Activated CD4-positive, alpha-beta T cell treated with anti-CD3 and anti-CD28 coated beads, Interleukin-2, amount 10 ng/mL, durations not matched to agents 7 days and 5 days (primary cell): Measurements from ENCODE around the gene BAZ2B. TPM values are rescaled to one million over a fixed set of nuclear protein-coding genes. Genes with fewer than 3 reads are reported as not detected.
"Not testable (repeated sequence)": the region's sequence is repeated elsewhere in the genome, so short reads cannot be mapped to it uniquely, and the experiment has no call there.

Experiments
- CTCF ChIA-PET: fragments of 350-600 bp; sonication (Branson Sonifier 250); formaldehyde crosslinking; loops from one replicate; lab custom pipeline; 2021; ENCODE audit warnings: antibody characterized with exemption; lab: Charles Lee
- POLR2A ChIA-PET: fragments of 350-600 bp; sonication (Branson Sonifier 250); formaldehyde crosslinking; loops from one replicate; lab custom pipeline; 2021; ENCODE audit warnings: antibody characterized with exemption; lab: Charles Lee
- DNase-seq: peaks from one replicate; pipeline ENCODE4 v3.0.0-alpha.2; 2020
- H3K27ac Mint-ChIP-seq: one replicate; pipeline ENCODE4 v1.8.0; 2021; ENCODE audit warnings: mild to moderate bottlenecking, moderate library complexity, mixed read lengths
- H3K27me3 Mint-ChIP-seq: one replicate; pipeline ENCODE4 v1.8.0; 2021; ENCODE audit warnings: mixed read lengths
- H3K36me3 Mint-ChIP-seq: one replicate; pipeline ENCODE4 v1.8.0; 2021; ENCODE audit warnings: low read depth, mixed read lengths
- H3K4me1 Mint-ChIP-seq: one replicate; pipeline ENCODE4 v1.8.0; 2021; ENCODE audit warnings: mixed read lengths
- H3K4me3 Mint-ChIP-seq: one replicate; pipeline ENCODE4 v1.8.0; 2021; ENCODE audit warnings: mild to moderate bottlenecking, moderate library complexity, mixed read lengths
- H3K9me3 Mint-ChIP-seq: one replicate; pipeline ENCODE4 v1.8.0; 2021; ENCODE audit warnings: mixed read lengths
- total RNA-seq, 2 experiments: library from RNA; stranded (reverse); gene quantifications; one replicate each; pipeline ENCODE4 v1.2.3, GENCODE V29; 2021

Gene BAZ2B
- total RNA-seq, 2 experiments from 2014 or later, result 11.3 to 13.0 TPM

- H3K27ac Mint-ChIP-seq, result no peak overlapping the region
- no peaks in the 10 kb centered on the region for H3K4me1 Mint-ChIP-seq
- POLR2A ChIA-PET, result no interaction called here
- no peak for DNase-seq
- H3K4me3 Mint-ChIP-seq, result no peak overlapping the region
- CTCF ChIA-PET, result no interaction called here
- no peaks in the 10 kb centered on the region for H3K27me3 Mint-ChIP-seq
- H3K9me3 Mint-ChIP-seq, result no peaks in the 10 kb centered on the region
- no peaks in the 10 kb centered on the region for H3K36me3 Mint-ChIP-seq
Observed at GRCh38 chr2:159396799-159397198, 219.5 kb downstream of the BAZ2B start.

GRCh38 chr2:159382447-159383028 is 233.8 kb downstream of the BAZ2B start:
- CTCF ChIA-PET, result no interaction called here

GRCh38 chr2:159381574-159381973 is 234.8 kb downstream of the BAZ2B start:
- no peaks in the 10 kb centered on the region for H3K9me3 Mint-ChIP-seq
- H3K27me3 Mint-ChIP-seq, result no peaks in the 10 kb centered on the region
- no peaks in the 10 kb centered on the region for H3K36me3 Mint-ChIP-seq
- H3K27ac Mint-ChIP-seq, result no peak overlapping the region
- no peaks in the 10 kb centered on the region for H3K4me1 Mint-ChIP-seq
- ChIA-PET CTCF (no interaction called here), POLR2A (no interaction called here)
- no peak for DNase-seq
- H3K4me3 Mint-ChIP-seq, result no peak overlapping the region

More at GRCh38 chr2:159382447-159383028, 233.8 kb downstream of the BAZ2B start:
- Mint-ChIP-seq H3K4me3 (no peak overlapping the region), H3K27me3 (no peaks in the 10 kb centered on the region), H3K9me3 (no peaks in the 10 kb centered on the region), H3K36me3 (no peaks in the 10 kb centered on the region), H3K27ac (no peak overlapping the region), H3K4me1 (no peaks in the 10 kb centered on the region)
- POLR2A ChIA-PET, result no interaction called here
- DNase-seq, result no peak

- no peaks in the 10 kb centered on the region for H3K4me1 Mint-ChIP-seq
- H3K36me3 Mint-ChIP-seq, result no peaks in the 10 kb centered on the region
- ChIA-PET CTCF (no interaction called here), POLR2A (no interaction called here)
- no peak overlapping the region for H3K4me3 Mint-ChIP-seq
- H3K27me3 Mint-ChIP-seq, result no peaks in the 10 kb centered on the region
- no peak for DNase-seq
- no peak overlapping the region for H3K27ac Mint-ChIP-seq
- no peaks in the 10 kb centered on the region for H3K9me3 Mint-ChIP-seq
Observed at GRCh38 chr2:159380685-159381239, 235.6 kb downstream of the BAZ2B start.

GRCh38 chr2:159379181-159379580 is 237.2 kb downstream of the BAZ2B start:
- POLR2A ChIA-PET, result no interaction called here
- no peaks in the 10 kb centered on the region for H3K9me3 Mint-ChIP-seq
- no peaks in the 10 kb centered on the region for H3K27me3 Mint-ChIP-seq
- H3K4me3 Mint-ChIP-seq, result no peak overlapping the region
- no peaks in the 10 kb centered on the region for H3K4me1 Mint-ChIP-seq
- CTCF ChIA-PET, result no interaction called here
- H3K27ac Mint-ChIP-seq, result no peak overlapping the region
- no peak for DNase-seq
- H3K36me3 Mint-ChIP-seq, result no peaks in the 10 kb centered on the region

GRCh38 chr2:159375241-159375640 is 241.1 kb downstream of the BAZ2B start:
- H3K9me3 Mint-ChIP-seq, result no peaks in the 10 kb centered on the region
- POLR2A ChIA-PET, result no interaction called here
- H3K4me1 Mint-ChIP-seq, result no peaks in the 10 kb centered on the region
- CTCF ChIA-PET, result interaction anchor here (1.4 kb wide), 1 partner anchor 11 kb away, joined by 5 read pairs; no protein-coding TSS in a partner anchor
- DNase-seq, result no peak
- peaks cover 5% of the 10 kb centered on the region for H3K36me3 Mint-ChIP-seq
- H3K27ac Mint-ChIP-seq, result no peak overlapping the region
- H3K4me3 Mint-ChIP-seq, result no peak overlapping the region
- no peaks in the 10 kb centered on the region for H3K27me3 Mint-ChIP-seq

- Mint-ChIP-seq H3K27me3 (no peaks in the 10 kb centered on the region), H3K4me1 (no peaks in the 10 kb centered on the region), H3K4me3 (no peak overlapping the region), H3K27ac (no peak overlapping the region), H3K9me3 (no peaks in the 10 kb centered on the region), H3K36me3 (peaks cover 8% of the 10 kb centered on the region)
- CTCF ChIA-PET, result interaction anchor here (0.6 kb wide), 2 partner anchors 116 to 1337 kb away, joined by 3 to 4 read pairs; no protein-coding TSS in a partner anchor
- POLR2A ChIA-PET, result no interaction called here
- DNase-seq, result no peak
Observed at GRCh38 chr2:159371506-159371905, 244.8 kb downstream of the BAZ2B start.

- no peak overlapping the region for H3K27ac Mint-ChIP-seq
- ChIA-PET CTCF (no interaction called here), POLR2A (no interaction called here)
- H3K4me1 Mint-ChIP-seq, result no peaks in the 10 kb centered on the region
- H3K36me3 Mint-ChIP-seq, result peaks cover 5% of the 10 kb centered on the region
- no peak for DNase-seq
- H3K4me3 Mint-ChIP-seq, result no peak overlapping the region
- H3K27me3 Mint-ChIP-seq, result no peaks in the 10 kb centered on the region
- no peaks in the 10 kb centered on the region for H3K9me3 Mint-ChIP-seq
Observed at GRCh38 chr2:159366538-159366937, 249.8 kb downstream of the BAZ2B start.

- H3K27me3 Mint-ChIP-seq, result no peaks in the 10 kb centered on the region
- DNase-seq, result no peak
- no peaks in the 10 kb centered on the region for H3K9me3 Mint-ChIP-seq
- H3K36me3 Mint-ChIP-seq, result no peaks in the 10 kb centered on the region
- ChIA-PET CTCF (no interaction called here), POLR2A (no interaction called here)
- no peak overlapping the region for H3K4me3 Mint-ChIP-seq
- no peak overlapping the region for H3K27ac Mint-ChIP-seq
- no peaks in the 10 kb centered on the region for H3K4me1 Mint-ChIP-seq
Observed at GRCh38 chr2:159362816-159363251, 253.5 kb downstream of the BAZ2B start.

- no peak overlapping the region for H3K4me3 Mint-ChIP-seq
- no peak for DNase-seq
- H3K4me1 Mint-ChIP-seq, result no peaks in the 10 kb centered on the region
- H3K9me3 Mint-ChIP-seq, result no peaks in the 10 kb centered on the region
- no peaks in the 10 kb centered on the region for H3K36me3 Mint-ChIP-seq
- no peaks in the 10 kb centered on the region for H3K27me3 Mint-ChIP-seq
- H3K27ac Mint-ChIP-seq, result no peak overlapping the region
- CTCF ChIA-PET, result no interaction called here
- POLR2A ChIA-PET, result no interaction called here
Observed at GRCh38 chr2:159362094-159362493, 254.3 kb downstream of the BAZ2B start.

- CTCF ChIA-PET, result interaction anchor here (0.6 kb wide), 1 partner anchor 1116 kb away, joined by 4 read pairs; no protein-coding TSS in a partner anchor
- POLR2A ChIA-PET, H3K4me3 Mint-ChIP-seq, H3K27me3 Mint-ChIP-seq, H3K4me1 Mint-ChIP-seq, H3K27ac Mint-ChIP-seq, DNase-seq, H3K36me3 Mint-ChIP-seq, H3K9me3 Mint-ChIP-seq: not testable (repeated sequence)
Observed at GRCh38 chr2:159361603-159362002, 254.7 kb downstream of the BAZ2B start.

GRCh38 chr2:159356053-159356554 is 260.2 kb downstream of the BAZ2B start:
- ChIA-PET CTCF (no interaction called here), POLR2A (no interaction called here)
- H3K4me1 Mint-ChIP-seq, result no peaks in the 10 kb centered on the region
- H3K27me3 Mint-ChIP-seq, result no peaks in the 10 kb centered on the region
- DNase-seq, result no peak
- H3K4me3 Mint-ChIP-seq, result no peak overlapping the region
- H3K27ac Mint-ChIP-seq, result no peak overlapping the region
- peaks cover 1% of the 10 kb centered on the region for H3K36me3 Mint-ChIP-seq
- H3K9me3 Mint-ChIP-seq, result peaks cover 1% of the 10 kb centered on the region

GRCh38 chr2:159351977-159352376 is 264.4 kb downstream of the BAZ2B start:
- ChIA-PET POLR2A (no interaction called here), CTCF (interaction anchor here (0.6 kb wide), 2 partner anchors 9 to 1064 kb away, joined by 3 read pairs; no protein-coding TSS in a partner anchor)
- H3K4me1 Mint-ChIP-seq, result no peaks in the 10 kb centered on the region
- DNase-seq, result no peak
- H3K27me3 Mint-ChIP-seq, result no peaks in the 10 kb centered on the region
- peaks cover 1% of the 10 kb centered on the region for H3K9me3 Mint-ChIP-seq
- no peak overlapping the region for H3K27ac Mint-ChIP-seq
- H3K4me3 Mint-ChIP-seq, result no peak overlapping the region
- H3K36me3 Mint-ChIP-seq, result peaks cover 1% of the 10 kb centered on the region
